GM20431 (cell line): ENCODE data around the gene TROAP.
"Not testable (repeated sequence)": the region's sequence is repeated elsewhere in the genome, so short reads cannot be mapped to it uniquely, and the experiment has no call there.

Experiments
- in situ Hi-C: fragments of 300-500 bp; cut with MseI, MboI; formaldehyde crosslinking; loops from one replicate; pipeline ENCODE4 v1.15.0; 2020; ENCODE audit warnings: low sequenced_read_pairs; ENCODE audit not compliant: unreplicated experiment

TROAP gene

DNA sequence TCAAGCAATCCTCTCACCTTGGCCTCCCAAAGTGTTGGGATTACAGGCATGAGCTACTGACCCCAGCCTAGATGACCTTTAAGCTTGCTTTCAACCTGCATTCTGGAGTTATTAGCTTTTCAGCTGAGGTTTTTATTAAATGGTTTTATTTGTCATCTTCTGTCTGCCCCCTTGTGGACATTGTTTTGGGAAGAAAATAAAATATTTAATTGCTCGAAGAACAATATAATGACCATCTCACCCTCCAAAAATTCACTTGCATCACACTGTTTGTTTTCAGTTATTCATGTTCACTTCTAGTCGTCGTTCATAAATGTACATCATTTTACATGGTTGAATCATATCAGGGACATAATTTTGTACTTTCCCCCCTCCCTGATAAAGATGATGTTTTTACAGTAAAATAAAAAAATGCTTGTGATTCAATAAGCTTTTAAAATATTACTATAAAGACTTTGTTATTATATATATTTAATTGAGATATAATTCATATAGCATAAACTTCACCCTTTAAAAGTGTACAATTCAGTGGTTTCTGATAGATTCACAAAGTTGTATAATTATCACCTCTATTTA lies 34.1 kb downstream of the TROAP start:
- in situ Hi-C loops: no loop called here

- in situ Hi-C loops: no loop called here
Measured at GRCh38 chr12:49358483-49359141, 35.6 kb downstream of the TROAP start.

DNA sequence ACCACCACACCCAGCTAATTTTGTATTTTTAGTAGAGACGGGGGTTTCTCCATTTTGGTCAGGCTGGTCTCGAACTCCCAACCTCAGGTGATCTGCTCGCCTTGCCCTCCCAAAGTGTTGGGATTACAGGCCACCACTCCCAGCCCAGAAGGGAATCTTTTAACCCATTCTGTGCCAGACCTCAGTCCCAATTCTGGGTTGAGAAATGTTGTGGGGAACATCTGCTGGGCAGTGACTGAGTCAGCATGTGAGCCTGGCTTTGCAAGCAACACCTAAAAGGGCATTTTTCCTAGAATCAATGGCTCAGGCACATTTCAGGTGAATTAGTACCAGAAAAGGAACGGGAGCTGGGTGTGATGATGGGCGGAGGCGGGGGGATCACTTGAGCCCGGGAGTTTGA lies 36.6 kb downstream of the TROAP start:
- in situ Hi-C loops: loop anchor here (10.0 kb wide), 1 partner anchor 155 kb away; no protein-coding TSS in a partner anchor

DNA sequence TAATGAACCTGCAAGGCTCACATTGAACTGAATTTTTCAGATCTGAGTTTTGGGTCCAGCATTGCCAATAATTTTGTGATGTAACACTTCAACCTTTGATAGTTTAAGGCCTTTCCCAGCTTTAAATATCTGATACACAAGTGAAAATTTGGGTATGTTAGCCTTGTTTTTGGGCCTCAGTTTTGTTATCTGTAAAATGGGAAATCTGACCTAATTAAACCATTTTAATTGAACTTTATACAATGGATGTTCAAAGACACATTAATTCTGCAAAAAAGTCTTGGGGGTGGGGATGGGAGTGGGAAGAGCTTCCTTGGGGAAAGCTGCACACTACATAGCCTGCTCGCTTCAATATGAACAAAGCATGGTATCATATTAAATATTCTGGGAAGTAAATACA lies 39.0 kb downstream of the TROAP start:
- in situ Hi-C loops: loop anchor here (10.0 kb wide), 1 partner anchor 153 kb away; no protein-coding TSS in a partner anchor

GRCh38 chr12:49364989-49365388 lies 41.9 kb downstream of the TROAP start:
- in situ Hi-C loops: loop anchor here (10.0 kb wide), 1 partner anchor 150 kb away; no protein-coding TSS in a partner anchor

DNA sequence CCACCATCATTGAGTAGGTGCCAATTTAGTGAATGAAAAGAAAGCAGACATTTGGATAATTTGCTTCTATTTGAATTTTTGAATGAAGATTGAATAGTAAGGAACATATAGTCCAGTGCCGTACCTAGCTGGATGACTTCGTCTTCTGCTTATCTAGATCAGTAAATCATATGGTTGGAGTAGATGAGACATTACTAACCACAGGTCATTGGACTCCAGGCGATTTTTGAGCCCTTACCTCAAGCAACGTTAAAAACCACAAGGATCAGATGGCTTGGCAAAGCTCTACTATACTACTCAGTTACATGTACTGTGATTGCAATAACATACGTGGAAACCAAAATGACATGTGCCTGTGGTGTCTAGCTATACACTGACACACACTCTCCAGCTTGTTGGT lies 42.5 kb downstream of the TROAP start:
- in situ Hi-C loops: loop anchor here (10.0 kb wide), 1 partner anchor 149 kb away; no protein-coding TSS in a partner anchor

- in situ Hi-C loops: loop anchor here (10.0 kb wide), 1 partner anchor 149 kb away; no protein-coding TSS in a partner anchor
Measured at GRCh38 chr12:49366096-49366651, 43.1 kb downstream of the TROAP start.

GRCh38 chr12:49366652-49367380 lies 43.8 kb downstream of the TROAP start:
- in situ Hi-C loops: loop anchor here (10.0 kb wide), 1 partner anchor 148 kb away; no protein-coding TSS in a partner anchor

DNA sequence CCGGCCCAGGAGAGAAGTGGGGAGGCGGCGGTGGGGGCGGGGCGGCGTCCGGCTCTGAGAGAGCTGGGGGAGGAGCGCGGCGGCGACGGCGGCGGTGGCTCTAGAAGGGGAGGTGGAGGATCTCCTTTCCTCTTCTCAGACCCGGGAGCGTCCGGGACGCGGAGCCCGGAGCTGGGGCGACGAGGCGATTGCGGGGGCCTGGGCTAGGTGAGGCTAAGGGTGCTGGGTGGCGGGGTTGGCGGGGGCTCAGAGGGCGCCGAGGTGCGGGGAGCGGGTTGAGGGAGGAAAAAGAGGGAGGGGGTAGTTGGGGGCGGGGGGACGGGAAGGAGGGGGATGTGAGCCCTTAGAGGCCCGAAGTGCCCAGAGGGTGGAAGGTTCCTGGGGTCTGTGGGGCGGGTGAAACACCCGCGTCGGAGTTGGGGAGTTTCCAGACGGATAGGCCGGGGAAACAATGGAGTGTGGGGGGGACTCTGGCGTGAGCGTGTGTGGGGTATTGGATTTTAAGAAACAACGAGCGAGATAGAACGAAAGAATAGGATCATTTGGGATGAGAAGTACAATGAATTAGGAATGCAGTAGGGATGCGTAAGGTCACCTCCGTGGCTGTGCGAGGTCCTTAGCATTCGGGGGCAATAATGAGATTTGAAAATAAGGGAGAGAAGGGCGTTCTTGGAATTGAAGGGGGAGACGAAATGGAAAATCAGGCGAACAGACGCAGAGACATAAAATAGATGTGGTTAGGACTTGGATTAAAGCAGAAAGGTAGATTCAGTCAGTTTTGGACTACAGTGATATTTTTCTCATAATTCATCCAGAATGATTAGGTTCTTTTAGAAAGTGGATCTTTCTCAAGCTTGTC lies 44.6 kb downstream of the TROAP start, which contains the start of gene SPATS2:
Gene SPATS2 (plus strand): TSS at position 82 of the 859 bp plus-strand sequence. CDS start 93,551 bp downstream, outside the sequence.
- in situ Hi-C loops: loop anchor here (10.0 kb wide), 1 partner anchor 147 kb away; no protein-coding TSS in a partner anchor

DNA sequence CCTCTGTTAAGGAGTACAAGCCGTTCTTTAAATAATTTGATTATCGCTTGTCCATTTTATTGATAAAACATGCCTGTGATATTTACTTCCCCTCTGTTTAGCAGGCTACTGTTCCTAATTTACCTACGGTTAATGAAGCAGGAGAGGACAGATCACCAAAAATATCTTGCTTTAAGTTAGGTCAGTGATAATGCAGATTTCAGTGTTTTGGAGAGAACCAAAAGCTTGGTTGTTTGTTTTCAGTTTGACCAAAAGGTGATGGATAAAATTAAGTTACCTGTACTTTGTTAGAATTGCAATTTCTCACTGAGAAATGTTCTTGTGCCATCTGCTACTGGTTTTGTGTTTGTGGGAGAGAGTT lies 45.2 kb downstream of the TROAP start:
- in situ Hi-C loops: loop anchor here (10.0 kb wide), 1 partner anchor 147 kb away; no protein-coding TSS in a partner anchor

GRCh38 chr12:49369411-49370145 lies 46.5 kb downstream of the TROAP start:
- in situ Hi-C loops: loop anchor here (10.0 kb wide), 1 partner anchor 145 kb away; no protein-coding TSS in a partner anchor

DNA sequence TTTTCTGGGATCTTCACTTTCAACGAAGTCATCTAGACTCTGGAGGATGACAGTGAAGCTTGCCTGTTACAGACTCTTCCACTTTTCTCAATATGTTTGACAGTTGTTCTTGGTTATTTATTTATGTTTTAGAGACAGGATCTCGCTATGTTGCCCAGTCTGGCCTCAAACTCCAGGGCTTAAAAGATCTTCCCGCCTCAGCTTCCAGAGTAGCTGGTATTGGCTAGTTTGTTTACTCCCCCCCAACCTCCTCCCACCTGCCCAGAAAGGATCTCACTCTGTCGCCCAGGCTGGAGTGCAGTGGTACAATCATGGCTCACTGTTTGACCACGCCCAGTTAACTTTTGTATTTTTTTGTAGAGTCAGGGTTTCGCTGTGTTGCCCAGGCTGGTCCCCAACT lies 47.5 kb downstream of the TROAP start:
- in situ Hi-C loops: no loop called here

DNA sequence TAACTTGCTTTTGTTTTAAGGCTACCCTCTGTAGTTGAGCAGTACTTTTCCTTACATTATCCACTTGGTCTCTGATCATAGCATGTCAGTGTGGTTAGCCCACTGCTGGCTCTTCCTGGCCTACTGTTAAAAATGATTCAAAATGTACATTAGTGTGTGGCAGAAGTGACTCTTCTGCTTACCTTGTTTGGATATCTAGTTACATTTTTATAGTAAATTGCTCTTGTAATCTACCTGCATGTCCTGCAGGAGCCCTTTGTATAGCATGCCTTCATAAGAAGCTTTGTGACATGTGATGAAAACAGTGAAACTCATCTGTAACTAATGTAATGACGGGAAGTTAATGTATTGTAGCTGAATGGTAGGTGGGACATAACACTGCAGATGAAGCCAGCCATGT lies 52.4 kb downstream of the TROAP start:
- in situ Hi-C loops: no loop called here

DNA sequence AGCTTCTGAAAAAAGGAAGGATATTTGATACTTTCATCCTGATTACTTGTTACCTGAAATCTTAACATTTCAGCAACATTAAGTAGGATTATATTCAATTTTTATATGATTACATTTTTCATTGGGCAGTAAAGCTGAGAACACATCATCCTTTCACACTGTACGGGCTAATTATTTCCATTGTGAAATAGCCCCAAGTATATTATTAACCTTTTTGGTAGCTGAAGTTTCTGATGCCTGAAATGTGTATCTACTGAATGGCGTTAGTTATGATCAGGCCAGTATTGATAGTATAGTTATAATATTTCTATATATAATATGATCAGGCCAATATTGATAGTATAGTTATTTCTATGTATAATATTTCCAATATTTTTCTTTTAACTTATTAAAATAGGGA lies 54.3 kb downstream of the TROAP start:
- in situ Hi-C loops: no loop called here

DNA sequence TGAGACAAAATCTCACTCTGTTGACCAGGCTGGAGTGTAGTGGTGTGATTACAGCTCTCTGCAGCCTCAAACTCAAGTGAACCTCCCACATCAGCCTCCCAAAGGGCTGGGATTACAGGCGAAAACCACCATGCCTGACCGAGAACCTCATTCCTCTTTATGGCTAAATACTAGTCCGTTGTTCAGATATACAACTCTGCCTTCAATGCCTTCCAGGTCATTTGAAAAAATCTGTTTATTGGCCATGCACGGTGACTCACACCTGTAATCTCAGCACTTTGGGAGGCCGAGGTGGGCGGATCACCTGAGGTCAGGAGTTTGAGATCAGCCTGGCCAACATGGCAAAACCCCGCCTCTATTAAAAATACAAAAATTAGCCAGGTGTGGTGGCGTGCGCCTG lies 57.1 kb downstream of the TROAP start:
- in situ Hi-C loops: not testable (repeated sequence)
